Spinal cord (tissue), 10 donors: ENCODE results near the gene NOL11. TPM values are rescaled to one million over a fixed set of nuclear protein-coding genes. Genes with fewer than 3 reads are reported as not detected.
"Not testable (repeated sequence)": the region's sequence is repeated elsewhere in the genome, so short reads cannot be mapped to it uniquely, and the experiment has no call there.

Experiments
- DNase-seq, 6 donors: peaks; one replicate each; pipeline versions ENCODE4 v3.0.0 to v3.0.0-alpha.2; 2013 to 2015; ENCODE audit warnings: low spot score in 6 of 6, low read depth in 4 of 6
- H3K27ac ChIP-seq: one replicate; pipeline ENCODE4 v1.5.1; 2013; ENCODE audit warnings: low read depth, low read length, control low read depth
- H3K27me3 ChIP-seq: one replicate; pipeline ENCODE4 v1.6.1; 2013; ENCODE audit warnings: low read length; ENCODE audit not compliant: control insufficient read depth, insufficient read depth
- H3K36me3 ChIP-seq: one replicate; pipeline ENCODE4 v1.6.1; 2013; ENCODE audit warnings: low read length; ENCODE audit not compliant: control insufficient read depth, insufficient read depth
- H3K4me1 ChIP-seq: one replicate; pipeline ENCODE4 v1.6.1; 2013; ENCODE audit warnings: low read length; ENCODE audit not compliant: control insufficient read depth, insufficient read depth
- H3K4me3 ChIP-seq: one replicate; pipeline ENCODE4 v1.5.1; 2013; ENCODE audit warnings: low read depth, low read length, control low read depth
- H3K9me3 ChIP-seq: one replicate; pipeline ENCODE4 v1.6.1; 2013; ENCODE audit warnings: low read length; ENCODE audit not compliant: control insufficient read depth, insufficient read depth
- WGBS: methylation state at CpG from one replicate; pipeline ENCODE4 v1.1.5; 2013; ENCODE audit warnings: missing lambda C conversion rate; ENCODE audit not compliant: insufficient coverage; 5-methylcytosine and 5-hydroxymethylcytosine counted together
- polyA plus RNA-seq, 2 donors: library from polyadenylated mRNA; unstranded; fragments of 120-200 nt; gene quantifications; one replicate each; pipeline ENCODE4 v1.2.1, GENCODE V29; 2013; ENCODE audit not compliant: insufficient read length in 2 of 2
- total RNA-seq, 2 donors: library from RNA; depleted of rRNA in 1 of 2; stranded (reverse); fragments of 120-200 nt in 1 of 2; fragments of >200 nt in 1 of 2; gene quantifications; one replicate each; pipeline versions ENCODE4 v1.2.3 to v1.2.4, GENCODE V29; 2013 to 2014
- donor health status: healthy.

Gene NOL11
- total and polyA plus RNA-seq, 4 donors = 39.9 to 58.6 (median 52.5) TPM

GRCh38 chr17:67725807-67726206, 8.1 kb downstream of the NOL11 start:
- Histone ChIP-seq H3K27me3 (no peaks in the 10 kb centered on the region), H3K4me3 (no peak overlapping the region), H3K27ac (no peak overlapping the region), H3K9me3 (no peaks in the 10 kb centered on the region), H3K36me3 (peaks cover 69% of the 10 kb centered on the region), H3K4me1 (no peaks in the 10 kb centered on the region)
- WGBS = 100% methylated on average over 2 of the region's 4 CpGs
- DNase-seq = no peak

GRCh38 chr17:67727152-67728039, 9.7 kb downstream of the NOL11 start:
- WGBS = 98% methylated on average over 13 of the region's 15 CpGs
- H3K36me3 ChIP-seq = peaks cover 72% of the 10 kb centered on the region
- not testable (repeated sequence) for H3K27me3 ChIP-seq, H3K9me3 ChIP-seq, DNase-seq, H3K27ac ChIP-seq, H3K4me1 ChIP-seq, H3K4me3 ChIP-seq

GRCh38 chr17:67729903-67730302, 12.2 kb downstream of the NOL11 start:
- DNase-seq = no peak
- H3K27me3 ChIP-seq = no peaks in the 10 kb centered on the region
- H3K36me3 ChIP-seq = peaks cover 55% of the 10 kb centered on the region
- no peaks in the 10 kb centered on the region for H3K4me1 ChIP-seq
- 100% methylated on average over 2 of the region's 6 CpGs for WGBS
- H3K27ac ChIP-seq = no peak overlapping the region
- H3K4me3 ChIP-seq = no peak overlapping the region
- H3K9me3 ChIP-seq = peaks cover 5% of the 10 kb centered on the region

- 75% methylated on average over 4 of the region's 7 CpGs for WGBS
- no peaks in the 10 kb centered on the region for H3K27me3 ChIP-seq
- H3K4me3 ChIP-seq = no peak overlapping the region
- no peak overlapping the region for H3K27ac ChIP-seq
- no peak for DNase-seq
- peaks cover 48% of the 10 kb centered on the region for H3K36me3 ChIP-seq
- peaks cover 5% of the 10 kb centered on the region for H3K9me3 ChIP-seq
- H3K4me1 ChIP-seq = no peaks in the 10 kb centered on the region
These were observed 13.0 kb downstream of the NOL11 start for GRCh38 chr17:67730731-67731130.

GRCh38 chr17:67733449-67733848, 15.7 kb downstream of the NOL11 start:
- peaks cover 5% of the 10 kb centered on the region for H3K9me3 ChIP-seq
- H3K27ac ChIP-seq = no peak overlapping the region
- WGBS = 100% methylated on average over 1 of the region's 2 CpGs
- no peak for DNase-seq
- no peak overlapping the region for H3K4me3 ChIP-seq
- peaks cover 37% of the 10 kb centered on the region for H3K36me3 ChIP-seq
- H3K4me1 ChIP-seq = no peaks in the 10 kb centered on the region
- no peaks in the 10 kb centered on the region for H3K27me3 ChIP-seq

GRCh38 chr17:67737145-67737544, 19.4 kb downstream of the NOL11 start:
- DNase-seq = no peak
- Histone ChIP-seq H3K9me3 (no peaks in the 10 kb centered on the region), H3K4me1 (no peaks in the 10 kb centered on the region), H3K4me3 (no peak overlapping the region), H3K27me3 (no peaks in the 10 kb centered on the region), H3K27ac (no peak overlapping the region), H3K36me3 (peaks cover 34% of the 10 kb centered on the region)
- 96% methylated on average over 5 of the region's 8 CpGs for WGBS

- Histone ChIP-seq H3K4me1 (no peaks in the 10 kb centered on the region), H3K9me3 (no peaks in the 10 kb centered on the region), H3K27ac (no peak overlapping the region), H3K4me3 (no peak overlapping the region), H3K36me3 (peaks cover 59% of the 10 kb centered on the region), H3K27me3 (no peaks in the 10 kb centered on the region)
- no CpG with 5 or more reads among the region's 2 CpGs for WGBS
- no peak for DNase-seq
These were observed 24.3 kb downstream of the NOL11 start for GRCh38 chr17:67742025-67742424.

- DNase-seq = no peak
- H3K9me3 ChIP-seq = no peaks in the 10 kb centered on the region
- H3K4me3 ChIP-seq = no peak overlapping the region
- no peaks in the 10 kb centered on the region for H3K27me3 ChIP-seq
- no peak overlapping the region for H3K27ac ChIP-seq
- H3K36me3 ChIP-seq = peaks cover 58% of the 10 kb centered on the region
- H3K4me1 ChIP-seq = no peaks in the 10 kb centered on the region
- 100% methylated on average over 2 of the region's 14 CpGs for WGBS
These were observed 29.2 kb downstream of the NOL11 start for GRCh38 chr17:67746704-67747571.

GRCh38 chr17:67747681-67748235, 30.0 kb downstream of the NOL11 start:
- 100% methylated on average over 1 of the region's 2 CpGs for WGBS
- H3K36me3 ChIP-seq = peaks cover 53% of the 10 kb centered on the region

More at GRCh38 chr17:67747681-67748235, 30.0 kb downstream of the NOL11 start:
- DNase-seq = peak in 1 of 6 donors; percentile 78
- no peak overlapping the region for H3K27ac ChIP-seq
- no peaks in the 10 kb centered on the region for H3K9me3 ChIP-seq
- H3K4me1 ChIP-seq = no peaks in the 10 kb centered on the region
- H3K27me3 ChIP-seq = no peaks in the 10 kb centered on the region
- H3K4me3 ChIP-seq = no peak overlapping the region
